ENCODE measurements around the gene GSN. TPM values are rescaled to one million over a fixed set of nuclear protein-coding genes. Genes with fewer than 3 reads are reported as not detected.

GSN gene
- total RNA-seq, 2 experiments from 2014 or later: 2.6 to 2.7 TPM

DNA sequence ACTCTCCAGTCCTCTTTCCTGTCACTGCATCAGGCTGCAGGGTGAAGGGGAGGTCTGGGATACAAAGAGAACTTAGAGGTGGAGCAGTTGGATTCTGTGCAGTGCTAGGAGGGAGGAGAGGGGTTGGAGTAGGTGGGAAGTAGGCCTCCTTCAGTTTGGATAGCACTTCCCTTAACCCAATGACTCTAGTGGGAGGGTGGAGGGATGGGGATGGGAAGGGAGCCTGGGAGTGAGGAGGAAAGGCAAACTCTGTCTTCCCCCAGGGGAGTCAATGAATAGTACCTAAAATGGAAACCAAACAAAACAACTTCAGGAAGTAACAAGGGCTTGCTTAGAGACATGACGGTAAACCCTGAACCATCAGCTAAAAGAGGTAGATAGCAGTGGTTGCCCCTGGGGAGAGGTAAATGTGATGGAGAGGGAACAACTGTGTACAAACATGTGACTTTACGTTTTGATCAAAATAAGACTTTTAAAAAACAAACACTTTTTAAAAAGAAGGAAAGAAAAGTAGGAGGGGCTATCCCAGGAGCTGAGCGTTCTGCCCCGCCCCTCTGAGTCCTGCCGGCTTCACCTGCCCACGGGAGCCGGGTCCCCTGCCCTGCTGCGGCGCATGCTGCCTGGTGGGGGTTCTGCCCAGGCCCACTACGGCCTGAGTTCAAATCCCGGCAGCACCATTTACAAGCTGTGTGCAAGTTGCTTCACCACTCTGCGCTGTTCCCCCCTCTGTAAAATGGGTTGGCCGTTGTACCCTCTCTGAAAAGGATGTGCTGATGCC lies 30.9 kb downstream of the GSN start:
- Mint-ChIP-seq H3K36me3 (ENCODE audit: low read depth) (no peaks in the 10 kb centered on the region), H3K9me3 (no peaks in the 10 kb centered on the region), H3K4me3 (peak overlapping the region; percentile 80), H3K27me3 (peaks cover 24% of the 10 kb centered on the region), H3K4me1 (ENCODE audit: low read depth) (peaks cover 17% of the 10 kb centered on the region), H3K27ac (no peak overlapping the region)
- ATAC-seq (ENCODE audit: poor library complexity): no peak
- Histone ChIP-seq H3K36me3 (ENCODE audit: insufficient read depth, low read length) (no peaks in the 10 kb centered on the region), H3K9me3 (ENCODE audit: control insufficient read depth in 1 of 2, insufficient read depth in 1 of 2, low read length in 2 of 2) (no peaks in the 10 kb centered on the region), H3K4me1 (ENCODE audit: insufficient read depth, low read length) (peaks cover 9% of the 10 kb centered on the region), H3K27ac (ENCODE audit: low read depth in 1 of 2, low read length in 2 of 2) (no peak overlapping the region), H3K4me3 (ENCODE audit: low read length) (peak overlapping the region; percentile 20), H3K27me3 (ENCODE audit: control insufficient read depth in 1 of 2, insufficient read depth in 2 of 2, low read length in 2 of 2) (peaks cover 8 to 13% of the 10 kb centered on the region in 2 experiments)
- intact Hi-C loops (cut with DNase I, micrococcal nuclease): no loop called here
- POLR2A ChIA-PET: no interaction called here
- CTCF ChIA-PET: interaction anchor here (0.5 to 1.5 kb wide), 2 partner anchors 21 to 87 kb away, joined by 3 read pairs; no protein-coding TSS in a partner anchor
- DNase-seq: peak in 1 of 14 experiments; percentile 20
- TF ChIP-seq, protein P1, sequence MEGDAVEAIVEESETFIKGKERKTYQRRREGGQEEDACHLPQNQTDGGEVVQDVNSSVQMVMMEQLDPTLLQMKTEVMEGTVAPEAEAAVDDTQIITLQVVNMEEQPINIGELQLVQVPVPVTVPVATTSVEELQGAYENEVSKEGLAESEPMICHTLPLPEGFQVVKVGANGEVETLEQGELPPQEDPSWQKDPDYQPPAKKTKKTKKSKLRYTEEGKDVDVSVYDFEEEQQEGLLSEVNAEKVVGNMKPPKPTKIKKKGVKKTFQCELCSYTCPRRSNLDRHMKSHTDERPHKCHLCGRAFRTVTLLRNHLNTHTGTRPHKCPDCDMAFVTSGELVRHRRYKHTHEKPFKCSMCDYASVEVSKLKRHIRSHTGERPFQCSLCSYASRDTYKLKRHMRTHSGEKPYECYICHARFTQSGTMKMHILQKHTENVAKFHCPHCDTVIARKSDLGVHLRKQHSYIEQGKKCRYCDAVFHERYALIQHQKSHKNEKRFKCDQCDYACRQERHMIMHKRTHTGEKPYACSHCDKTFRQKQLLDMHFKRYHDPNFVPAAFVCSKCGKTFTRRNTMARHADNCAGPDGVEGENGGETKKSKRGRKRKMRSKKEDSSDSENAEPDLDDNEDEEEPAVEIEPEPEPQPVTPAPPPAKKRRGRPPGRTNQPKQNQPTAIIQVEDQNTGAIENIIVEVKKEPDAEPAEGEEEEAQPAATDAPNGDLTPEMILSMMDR (IDR thresholded peaks at IDR 0.05): no peak

DNA sequence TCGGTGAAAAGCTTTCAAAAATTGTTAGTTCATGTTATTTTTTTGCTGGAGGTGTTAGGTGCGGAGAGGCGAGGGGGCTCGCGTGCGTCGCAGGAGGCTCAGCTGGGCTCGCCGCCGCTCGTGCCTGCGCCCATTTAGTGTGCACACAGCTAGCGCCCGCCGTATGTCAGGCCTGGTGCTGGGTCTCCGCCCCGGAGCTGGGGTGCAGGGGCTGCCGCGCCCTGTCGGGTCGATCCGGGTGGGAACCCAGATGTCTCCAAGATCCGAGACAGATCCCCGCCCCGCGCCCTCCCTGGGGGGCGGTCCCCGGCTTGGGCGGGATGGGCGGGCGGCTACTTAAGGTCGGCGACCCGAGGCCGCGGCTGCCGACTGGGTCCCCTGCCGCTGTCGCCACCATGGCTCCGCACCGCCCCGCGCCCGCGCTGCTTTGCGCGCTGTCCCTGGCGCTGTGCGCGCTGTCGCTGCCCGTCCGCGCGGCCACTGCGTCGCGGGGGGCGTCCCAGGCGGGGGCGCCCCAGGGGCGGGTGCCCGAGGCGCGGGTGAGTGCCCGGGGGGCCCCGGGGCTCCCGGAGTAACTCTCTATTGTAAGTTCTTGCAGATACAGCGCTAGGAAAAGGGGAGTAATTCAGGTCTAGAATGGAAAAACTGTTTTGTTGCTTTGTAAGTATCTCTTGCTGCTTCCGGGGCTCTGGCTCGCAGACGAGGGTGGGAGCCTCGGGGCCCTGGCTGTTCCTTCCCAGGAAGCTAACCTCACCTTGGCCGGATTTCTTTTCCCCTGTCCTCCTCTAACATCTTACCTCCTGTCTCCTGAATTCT lies 31.7 kb downstream of the GSN start:
- H3K27me3 Mint-ChIP-seq: peaks cover 24% of the 10 kb centered on the region
- Histone ChIP-seq H3K9me3 (ENCODE audit: control insufficient read depth in 1 of 2, insufficient read depth in 1 of 2, low read length in 2 of 2) (no peaks in the 10 kb centered on the region), H3K36me3 (ENCODE audit: insufficient read depth, low read length) (no peaks in the 10 kb centered on the region), H3K4me3 (ENCODE audit: low read length) (peak overlapping the region; percentile 20), H3K4me1 (ENCODE audit: insufficient read depth, low read length) (peaks cover 9% of the 10 kb centered on the region), H3K27me3 (ENCODE audit: control insufficient read depth in 1 of 2, insufficient read depth in 2 of 2, low read length in 2 of 2) (peaks cover 8 to 13% of the 10 kb centered on the region in 2 experiments), H3K27ac (ENCODE audit: low read depth in 1 of 2, low read length in 2 of 2) (no peak overlapping the region)
- peaks cover 17% of the 10 kb centered on the region for H3K4me1 Mint-ChIP-seq (ENCODE audit: low read depth)
- CTCF ChIA-PET: interaction anchor here (0.5 to 1.5 kb wide), 2 partner anchors 20 to 86 kb away, joined by 3 read pairs; no protein-coding TSS in a partner anchor
- POLR2A ChIA-PET: no interaction called here
- peak overlapping the region; percentile 84 for H3K4me3 Mint-ChIP-seq
- no peaks in the 10 kb centered on the region for H3K36me3 Mint-ChIP-seq (ENCODE audit: low read depth)
- DNase-seq (peak in 3 of 14 experiments; percentile 11 to 13 (median 12)), ATAC-seq (ENCODE audit: poor library complexity) (peak; percentile 51)
- H3K9me3 Mint-ChIP-seq: no peaks in the 10 kb centered on the region
- no peak overlapping the region for H3K27ac Mint-ChIP-seq
- intact Hi-C loops (cut with DNase I, micrococcal nuclease): no loop called here
- TF ChIP-seq, protein P1 (IDR thresholded peaks at IDR 0.05): no peak

DNA sequence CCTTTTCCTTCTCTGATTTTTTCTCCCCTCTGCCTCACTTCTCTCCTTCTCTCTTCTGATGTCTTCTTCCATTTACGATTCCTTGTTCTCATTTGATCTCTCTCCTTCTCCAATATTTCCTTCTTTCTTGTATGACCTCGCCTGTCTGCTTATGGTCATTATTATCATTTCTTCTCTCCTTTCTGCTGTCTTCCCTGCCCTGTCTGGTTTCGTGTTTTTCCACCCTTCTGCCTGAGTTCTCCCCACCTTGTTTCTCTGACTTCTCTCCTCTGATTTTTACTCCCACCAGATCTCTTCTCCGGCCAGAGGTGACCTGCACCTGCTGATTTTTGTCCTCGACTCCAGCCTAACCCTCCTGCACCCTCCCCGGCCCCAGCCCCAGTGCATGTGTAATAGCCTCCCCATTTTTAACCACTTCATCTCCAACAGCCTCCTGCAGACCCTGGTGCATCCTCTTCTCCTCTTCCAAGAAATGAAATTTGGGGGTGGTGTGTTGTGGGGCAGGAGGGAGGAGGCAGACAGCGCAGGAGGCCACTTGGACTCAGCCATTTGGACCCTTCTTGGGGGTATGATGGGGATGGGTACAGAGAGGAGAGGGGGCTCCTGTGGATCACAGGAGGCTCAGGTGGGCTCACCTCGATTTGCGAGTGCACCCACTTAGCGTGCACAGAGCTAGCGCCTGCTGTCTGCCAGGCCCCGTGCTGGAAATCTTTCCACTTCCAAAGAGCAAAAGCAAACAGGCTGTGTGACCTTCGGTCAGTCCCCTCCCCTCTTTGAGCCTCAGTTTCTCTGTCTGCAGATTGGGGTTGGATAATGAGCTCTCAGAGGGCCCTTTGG lies 32.5 kb downstream of the GSN start:
- TF ChIP-seq, protein P1 (IDR thresholded peaks at IDR 0.05): no peak
- Histone ChIP-seq H3K36me3 (ENCODE audit: insufficient read depth, low read length) (no peaks in the 10 kb centered on the region), H3K9me3 (ENCODE audit: control insufficient read depth in 1 of 2, insufficient read depth in 1 of 2, low read length in 2 of 2) (no peaks in the 10 kb centered on the region), H3K4me3 (ENCODE audit: low read length) (no peak overlapping the region), H3K27me3 (ENCODE audit: control insufficient read depth in 1 of 2, insufficient read depth in 2 of 2, low read length in 2 of 2) (peaks cover 8 to 13% of the 10 kb centered on the region in 2 experiments), H3K4me1 (ENCODE audit: insufficient read depth, low read length) (peaks cover 9% of the 10 kb centered on the region), H3K27ac (ENCODE audit: low read depth in 1 of 2, low read length in 2 of 2) (no peak overlapping the region)
- H3K9me3 Mint-ChIP-seq: no peaks in the 10 kb centered on the region
- intact Hi-C loops (cut with DNase I, micrococcal nuclease): no loop called here
- H3K36me3 Mint-ChIP-seq (ENCODE audit: low read depth): no peaks in the 10 kb centered on the region
- H3K27ac Mint-ChIP-seq: no peak overlapping the region
- peak overlapping the region; percentile 84 for H3K4me3 Mint-ChIP-seq
- peaks cover 24% of the 10 kb centered on the region for H3K27me3 Mint-ChIP-seq
- DNase-seq (no peak), ATAC-seq (ENCODE audit: poor library complexity) (no peak)
- ChIA-PET POLR2A (no interaction called here), CTCF (no interaction called here)
- H3K4me1 Mint-ChIP-seq (ENCODE audit: low read depth): peaks cover 17% of the 10 kb centered on the region

All from CD4-positive, alpha-beta T cell (primary cell).